Measurements from ENCODE around the gene DNAH8. TPM values are rescaled to one million over a fixed set of nuclear protein-coding genes. Genes with fewer than 3 reads are reported as not detected.

DNAH8 gene
- total RNA-seq, 1 experiment from 2014 or later: not detected

- DNase-seq (ENCODE audit: low spot score): no peak
These were observed 358.6 kb downstream of the DNAH8 start for GRCh38 chr6:39073471-39074355.

DNA sequence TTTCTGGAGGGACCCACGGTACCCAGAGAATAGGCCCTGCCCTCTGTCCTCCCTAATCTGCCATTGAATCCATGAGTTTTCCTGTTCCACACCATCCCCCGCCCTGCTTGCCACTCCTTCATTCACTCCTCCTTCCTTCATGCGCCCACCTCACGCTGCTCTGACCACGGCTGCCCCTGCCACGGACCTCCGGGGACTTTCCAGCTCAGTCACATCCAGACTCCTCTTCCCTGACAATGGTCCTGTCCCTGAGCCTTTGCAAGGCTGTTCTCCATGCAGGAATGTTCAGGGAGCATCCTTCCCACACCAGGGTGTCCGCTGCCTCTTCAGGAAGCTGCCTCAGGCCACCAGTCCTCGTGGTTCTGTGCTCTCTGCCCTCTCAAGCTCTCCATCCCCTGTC lies 359.4 kb downstream of the DNAH8 start:
- DNase-seq (ENCODE audit: low spot score): no peak

- DNase-seq (ENCODE audit: low spot score): no peak
These were observed 360.0 kb downstream of the DNAH8 start for GRCh38 chr6:39075010-39075686.

GRCh38 chr6:39075807-39076622 lies 360.9 kb downstream of the DNAH8 start:
- DNase-seq (ENCODE audit: low spot score): no peak

DNA sequence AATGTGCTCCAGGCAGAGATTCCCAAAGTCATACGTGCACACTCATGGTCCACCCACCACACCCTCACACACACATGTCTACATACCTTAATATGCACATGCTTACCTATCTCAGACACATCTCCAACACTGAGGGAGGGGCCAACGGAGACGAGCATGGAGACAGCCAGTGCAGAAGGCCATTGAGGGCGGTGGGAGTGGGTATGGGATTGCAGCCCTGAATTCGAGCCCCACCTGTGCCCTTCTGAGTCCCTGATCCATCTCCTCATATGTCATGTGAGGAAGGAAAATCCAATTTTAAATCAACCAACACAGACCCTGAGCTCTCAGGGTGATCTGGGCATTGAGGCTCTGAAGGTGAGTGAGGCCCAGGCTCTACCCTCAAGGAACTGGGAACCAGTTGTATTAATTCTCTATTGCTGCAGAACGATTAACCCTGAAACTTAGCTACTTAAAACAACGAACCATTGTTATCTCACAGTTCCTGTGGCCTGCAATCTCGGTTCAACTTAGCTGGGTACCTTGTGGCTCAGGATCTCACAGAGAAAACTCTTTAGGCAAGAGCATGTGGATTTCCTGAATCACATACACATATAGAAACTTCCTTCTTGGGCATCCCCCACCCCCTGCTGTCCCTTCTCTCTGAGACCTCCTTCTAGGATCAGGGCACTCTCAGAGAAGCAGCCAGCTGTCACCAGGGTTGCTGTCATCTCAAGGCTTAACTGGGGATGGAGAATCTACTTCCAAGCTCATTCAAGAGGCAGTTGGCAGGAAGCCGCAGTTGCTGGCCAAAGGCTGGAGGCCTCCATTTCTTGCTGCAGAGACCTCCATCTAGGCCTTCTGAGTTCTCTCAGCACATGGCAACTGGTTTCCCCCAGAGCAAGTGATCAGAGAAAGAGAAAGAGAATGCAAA lies 361.8 kb downstream of the DNAH8 start:
- DNase-seq (ENCODE audit: low spot score): no peak

DNA sequence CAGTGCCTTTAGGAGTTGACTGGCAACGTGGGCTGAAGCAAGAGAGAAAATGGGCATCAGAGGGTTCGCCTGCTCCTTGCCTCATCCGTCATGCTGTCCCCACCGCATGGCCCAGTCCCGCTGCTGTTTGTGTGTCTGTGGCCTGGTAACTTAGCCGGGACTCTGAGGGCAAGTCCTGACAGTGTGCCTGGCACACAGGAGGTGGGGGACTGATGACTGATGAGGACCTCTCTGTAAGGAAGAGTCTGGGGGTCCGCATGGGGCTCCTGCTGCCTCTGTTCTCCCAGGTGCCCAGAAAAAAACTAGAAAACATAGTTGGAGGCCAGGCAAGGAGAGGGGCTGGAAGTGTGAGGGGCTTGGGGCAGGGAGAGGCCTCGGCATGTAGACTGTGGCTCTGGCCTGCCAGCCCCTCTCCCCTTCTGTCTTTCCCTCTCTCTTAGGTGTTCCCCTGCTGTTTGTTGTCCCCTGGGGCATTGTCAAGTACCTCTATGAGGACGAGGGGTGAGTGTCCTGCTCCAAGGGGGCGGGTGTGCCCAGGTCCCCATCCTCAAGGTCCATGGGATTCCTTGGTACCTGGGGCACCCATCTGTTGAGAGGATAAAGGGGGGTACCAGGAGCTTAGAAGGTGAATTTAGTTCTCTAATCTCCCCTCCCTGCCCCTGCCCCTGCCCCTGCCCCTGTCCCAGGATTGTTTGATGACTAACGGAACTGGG lies 362.9 kb downstream of the DNAH8 start:
- DNase-seq (ENCODE audit: low spot score): no peak

DNA sequence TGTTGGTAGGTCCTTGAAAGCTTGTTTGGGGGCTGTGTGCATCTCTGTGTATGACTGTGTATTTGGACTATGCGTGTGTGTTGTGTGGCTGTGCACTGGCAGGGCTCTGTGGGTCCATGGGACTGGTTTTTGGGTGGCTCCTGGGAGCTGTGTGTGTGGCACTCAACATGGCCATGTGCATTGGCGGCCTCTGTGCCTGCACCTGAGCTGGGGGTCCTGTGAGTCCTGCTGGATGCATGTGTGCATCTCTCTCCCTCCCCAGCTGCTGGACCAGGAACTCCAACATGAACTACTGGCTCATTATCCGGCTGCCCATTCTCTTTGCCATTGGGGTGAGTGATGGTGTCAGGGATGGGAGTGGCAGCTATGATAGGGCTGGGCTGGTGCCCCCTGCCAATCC lies 363.6 kb downstream of the DNAH8 start:
- DNase-seq (ENCODE audit: low spot score): no peak

- no peak for DNase-seq (ENCODE audit: low spot score)
These were observed 364.4 kb downstream of the DNAH8 start for GRCh38 chr6:39079197-39080125.

Other genes starting within 250 kb of the DNAH8 start
- 6.9 and 8.9 TPM in 2 replicates for gene BTBD9, start 75.4 kb upstream of the DNAH8 start, total RNA-seq (2014; rRNA removed; shearing (Covaris generic))
- gene GLO1, start 12.2 kb upstream of the DNAH8 start, total RNA-seq (2014; rRNA removed; shearing (Covaris generic)): 313 and 315 TPM in 2 replicates